Endothelial cell of umbilical vein (primary cell): ENCODE results near the gene ZNF648. TPM values are rescaled to one million over a fixed set of nuclear protein-coding genes. Genes with fewer than 3 reads are reported as not detected.

ENCODE experiments used
- BruUV-seq: library from RNA; stranded (reverse); fragments of 400-500 nt; replicated peaks from 2 replicates; lab custom pipeline; 2021; lab: Mats Ljungman, UMichigan
- CTCF ChIA-PET: fragments of 300-600, 350-600 bp; sonication (Branson Sonifier 250); formaldehyde crosslinking; loops from one replicate; lab custom pipeline; 2021; ENCODE audit warnings: antibody characterized with exemption, inconsistent platforms; lab: Charles Lee
- POLR2A ChIA-PET: fragments of 300-600, 350-600 bp; sonication (Branson Sonifier 250); formaldehyde crosslinking; loops from one replicate; lab custom pipeline; 2021; ENCODE audit warnings: antibody characterized with exemption, inconsistent platforms; lab: Charles Lee
- DNase-seq: peaks from one replicate; pipeline ENCODE4 v3.0.0-alpha.2; 2011; ENCODE audit warnings: low read depth, low spot score
- FAIRE-seq: peaks from 2 replicates; lab custom pipeline; 2011; peaks lifted over from hg19 to GRCh38; lab: Jason Lieb, UNC
- H2AFZ ChIP-seq: 2 replicates; pipeline ENCODE4 v1.6.0; 2012; ENCODE audit warnings: low read depth, low read length, control low read depth, inconsistent platforms
- H3K27ac ChIP-seq: 2 replicates; pipeline ENCODE4 v1.5.1; 2011; ENCODE audit warnings: low read depth, mild to moderate bottlenecking, control low read depth, low read length, moderate library complexity; ENCODE audit not compliant: insufficient read depth
- H3K27me3 ChIP-seq, 2 experiments: 2 replicates each; pipeline versions ENCODE4 v1.6.0 to v1.6.1; 2011; ENCODE audit warnings: low read length in 2 of 2, mixed read lengths in 1 of 2; ENCODE audit not compliant: control insufficient read depth in 2 of 2, insufficient read depth in 2 of 2
- H3K36me3 ChIP-seq, 2 experiments: 2 replicates in 1 of 2; 3 replicates in 1 of 2; pipeline ENCODE4 v1.5.1; 2011; ENCODE audit warnings: low read length in 2 of 2, mild to moderate bottlenecking in 1 of 2, moderate library complexity in 1 of 2; ENCODE audit not compliant: control insufficient read depth in 2 of 2, insufficient read depth in 2 of 2; ENCODE audit errors: extremely low read depth in 1 of 2
- H3K4me1 ChIP-seq: 3 replicates; pipeline ENCODE4 v1.5.1; 2011; ENCODE audit warnings: mild to moderate bottlenecking, low read length; ENCODE audit not compliant: control insufficient read depth, insufficient read depth; ENCODE audit errors: extremely low read depth
- H3K4me2 ChIP-seq: 2 replicates; pipeline ENCODE4 v1.6.1; 2011; ENCODE audit warnings: low read length, control low read depth, mixed read lengths; ENCODE audit not compliant: insufficient read depth
- H3K4me3 ChIP-seq, 3 experiments: fragments of 200-600 bp in 1 of 3; sonication (generic), shearing (Covaris generic) in 1 of 3; replicated peaks in 1 of 3; 2 replicates each; pipeline ENCODE4 v1.5.1; 2011 to 2016; ENCODE audit warnings: control low read depth in 3 of 3, low read length in 3 of 3, mild to moderate bottlenecking in 2 of 3, inconsistent platforms in 1 of 3, low read depth in 1 of 3, moderate library complexity in 1 of 3; ENCODE audit not compliant: insufficient read depth in 1 of 3
- H3K79me2 ChIP-seq: 2 replicates; pipeline ENCODE4 v1.6.0; 2012; ENCODE audit warnings: low read length, inconsistent platforms; ENCODE audit not compliant: control insufficient read depth, insufficient read depth
- H3K9ac ChIP-seq: replicated peaks from 2 replicates; pipeline ENCODE3; 2011; ENCODE audit warnings: low read length, control low read depth; ENCODE audit not compliant: insufficient read depth; ENCODE audit errors: extremely low read depth
- H3K9me1 ChIP-seq: replicated peaks from 3 replicates; pipeline ENCODE4 v1.6.0; 2011; ENCODE audit warnings: mild to moderate bottlenecking, low read length; ENCODE audit not compliant: control insufficient read depth, insufficient read depth; ENCODE audit errors: extremely low read depth
- H3K9me3 ChIP-seq: replicated peaks from 2 replicates; pipeline ENCODE4 v1.5.1; 2012; ENCODE audit warnings: low read length, inconsistent platforms; ENCODE audit not compliant: control insufficient read depth, insufficient read depth
- H4K20me1 ChIP-seq: replicated peaks from 2 replicates; pipeline ENCODE3; 2011; ENCODE audit warnings: mild to moderate bottlenecking, low read length; ENCODE audit not compliant: control insufficient read depth, insufficient read depth; ENCODE audit errors: extremely low read depth
- CTCF ChIP-seq, 2 donors: IDR thresholded peaks; 1 replicate in 1 of 2; 2 replicates in 1 of 2; pipeline ENCODE4 v1.5.1; 2011; ENCODE audit warnings: low read length in 2 of 2, mild to moderate bottlenecking in 2 of 2, moderate library complexity in 2 of 2, control low read depth in 1 of 2, inconsistent platforms in 1 of 2, low read depth in 1 of 2; ENCODE audit not compliant: insufficient read depth in 1 of 2; ENCODE audit errors: extremely low read depth in 1 of 2
- EZH2 ChIP-seq: IDR thresholded peaks from 2 replicates; pipeline ENCODE4 v1.6.1; 2012; ENCODE audit warnings: borderline replicate concordance, low read depth, mild to moderate bottlenecking, moderate library complexity, low read length, inconsistent platforms; ENCODE audit not compliant: severe bottlenecking
- FOS ChIP-seq: IDR thresholded peaks from 2 replicates; pipeline ENCODE4 v1.6.1; 2011; ENCODE audit warnings: mild to moderate bottlenecking, low read length, moderate library complexity, borderline replicate concordance; ENCODE audit not compliant: insufficient read depth
- GATA2 ChIP-seq: IDR thresholded peaks from 2 replicates; pipeline ENCODE4 v1.7.0; 2011; ENCODE audit warnings: low read depth, mild to moderate bottlenecking, moderate library complexity, mixed read lengths, low read length; ENCODE audit not compliant: insufficient read length, insufficient read depth
- JUN ChIP-seq: IDR thresholded peaks from 2 replicates; pipeline ENCODE4 v1.6.1; 2011; ENCODE audit warnings: borderline replicate concordance, low read depth; ENCODE audit not compliant: insufficient read length, insufficient read depth
- MAX ChIP-seq: IDR thresholded peaks from 2 replicates; pipeline ENCODE4 v1.6.1; 2011; ENCODE audit not compliant: insufficient read depth, insufficient read length
- MYC ChIP-seq: IDR thresholded peaks from one replicate; pipeline ENCODE4 v1.6.1; 2011; ENCODE audit warnings: mild to moderate bottlenecking, low read depth, low read length
- POLR2A ChIP-seq: IDR thresholded peaks from 2 replicates; pipeline ENCODE4 v1.6.1; 2012; ENCODE audit warnings: low read depth, mild to moderate bottlenecking, control low read depth, low read length
- POLR2AphosphoS5 ChIP-seq: IDR thresholded peaks from 2 replicates; pipeline ENCODE4 v1.6.1; 2012; ENCODE audit warnings: low read depth, mild to moderate bottlenecking, control low read depth, low read length, moderate library complexity; ENCODE audit not compliant: insufficient read depth
- dilution Hi-C: fragments of 300-500 bp; cut with MboI; formaldehyde crosslinking; loops from one replicate; pipeline ENCODE4 v1.15.0; 2019; ENCODE audit warnings: low sequenced_read_pairs; ENCODE audit not compliant: extremely low pct_ligation_motif_present
- intact Hi-C: fragments of 100-400 bp; cut with micrococcal nuclease; formaldehyde crosslinking; loops from one replicate; pipeline ENCODE4 v1.10.0; 2022
- polyA plus RNA-seq, 4 experiments: library from polyadenylated mRNA; depleted of rRNA in 3 of 4; stranded (reverse) in 3 of 4; unstranded in 1 of 4; fragments of >200 nt; gene quantifications; 2 replicates each; pipeline versions ENCODE4 v1.2.1 to v1.2.3, GENCODE V29; 2011 to 2012; ENCODE audit warnings: missing spikeins in 1 of 4
- total RNA-seq: library from RNA; stranded (reverse); gene quantifications from 2 replicates; pipeline ENCODE4 v1.2.3, GENCODE V29; 2021

Gene ZNF648
- total and polyA plus RNA-seq, 2 donors (not counting 3 experiments of a cell fraction or from before 2014, with no cell fraction given) = not detected

GRCh38 chr1:182038220-182038619 lies 23.3 kb downstream of the ZNF648 start:
- no peaks in the 10 kb centered on the region for H3K27me3 ChIP-seq
- H3K4me1 ChIP-seq = no peaks in the 10 kb centered on the region
- ChIA-PET POLR2A (no interaction called here), CTCF (no interaction called here)
- intact Hi-C loops = no loop called here
- no peak overlapping the region for H3K9ac ChIP-seq
- FAIRE-seq (no peak), DNase-seq (no peak)
- no TSS peak for BruUV-seq
- dilution Hi-C loops = no loop called here
- TF ChIP-seq CTCF (IDR thresholded peaks at IDR 0.05; ENCODE audit: extremely low read depth in 1 of 2, insufficient read depth in 1 of 2, low read depth in 1 of 2, low read length in 2 of 2) (no peak), POLR2A (no peak), FOS (no peak), POLR2AphosphoS5 (no peak), GATA2 (no peak), MAX (no peak), MYC (no peak), EZH2 (no peak), JUN (no peak)
- H3K9me3 ChIP-seq = no peaks in the 10 kb centered on the region
- no peak overlapping the region for H3K4me2 ChIP-seq
- no peaks in the 10 kb centered on the region for H3K36me3 ChIP-seq
- no peaks in the 10 kb centered on the region for H3K79me2 ChIP-seq
- no peak overlapping the region for H3K27ac ChIP-seq
- H3K9me1 ChIP-seq = no peaks in the 10 kb centered on the region
- no peaks in the 10 kb centered on the region for H4K20me1 ChIP-seq
- H3K4me3 ChIP-seq = no peak overlapping the region
- H2AFZ ChIP-seq = no peak overlapping the region
